Measurements from ENCODE around the gene NBAS.

DNA sequence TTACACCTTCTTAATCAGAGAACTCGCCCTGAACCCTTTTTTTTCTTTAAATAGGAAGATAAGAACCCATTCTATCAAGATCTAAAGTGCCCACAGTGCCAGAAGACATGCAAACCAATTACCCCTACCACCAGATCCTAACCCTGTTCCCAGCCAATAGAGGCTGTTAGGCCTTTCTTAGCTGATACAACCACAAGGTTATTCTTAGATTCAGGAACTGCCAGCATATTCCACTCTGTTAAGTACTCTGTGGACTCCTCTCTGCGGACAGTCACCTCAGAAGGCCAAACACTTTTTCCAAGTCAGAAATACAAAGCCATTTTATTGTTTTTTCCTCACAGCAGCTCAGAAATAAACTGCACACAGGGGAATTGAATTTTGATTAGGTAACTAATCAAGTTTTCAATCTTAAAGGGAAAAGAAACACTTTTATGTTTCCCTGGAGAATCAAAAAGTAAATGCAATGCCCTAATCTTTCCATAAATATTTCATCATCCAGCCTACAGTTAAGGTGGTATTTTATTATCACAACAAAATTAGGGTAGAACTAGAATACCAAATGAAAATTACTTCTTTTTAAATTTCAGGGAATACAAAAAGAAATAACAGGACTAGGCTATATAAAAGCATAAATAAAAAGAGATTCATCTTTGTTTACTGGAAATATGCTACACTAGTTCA, 111.4 kb downstream of the NBAS start:
- TF ChIP-seq, protein P1, sequence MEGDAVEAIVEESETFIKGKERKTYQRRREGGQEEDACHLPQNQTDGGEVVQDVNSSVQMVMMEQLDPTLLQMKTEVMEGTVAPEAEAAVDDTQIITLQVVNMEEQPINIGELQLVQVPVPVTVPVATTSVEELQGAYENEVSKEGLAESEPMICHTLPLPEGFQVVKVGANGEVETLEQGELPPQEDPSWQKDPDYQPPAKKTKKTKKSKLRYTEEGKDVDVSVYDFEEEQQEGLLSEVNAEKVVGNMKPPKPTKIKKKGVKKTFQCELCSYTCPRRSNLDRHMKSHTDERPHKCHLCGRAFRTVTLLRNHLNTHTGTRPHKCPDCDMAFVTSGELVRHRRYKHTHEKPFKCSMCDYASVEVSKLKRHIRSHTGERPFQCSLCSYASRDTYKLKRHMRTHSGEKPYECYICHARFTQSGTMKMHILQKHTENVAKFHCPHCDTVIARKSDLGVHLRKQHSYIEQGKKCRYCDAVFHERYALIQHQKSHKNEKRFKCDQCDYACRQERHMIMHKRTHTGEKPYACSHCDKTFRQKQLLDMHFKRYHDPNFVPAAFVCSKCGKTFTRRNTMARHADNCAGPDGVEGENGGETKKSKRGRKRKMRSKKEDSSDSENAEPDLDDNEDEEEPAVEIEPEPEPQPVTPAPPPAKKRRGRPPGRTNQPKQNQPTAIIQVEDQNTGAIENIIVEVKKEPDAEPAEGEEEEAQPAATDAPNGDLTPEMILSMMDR (conservative IDR thresholded peaks at IDR 0.05; ENCODE audit: low read length): no peak
- no peak for TF ChIP-seq EZH2phosphoT487 (IDR thresholded peaks at IDR 0.05; ENCODE audit: borderline replicate concordance, low read depth, low read length)

Measured in OCI-LY7 (cell line).